Loucy (cell line): Measurements from ENCODE around the gene MYCBPAP.

Source experiments
- H2AFZ ChIP-seq: fragments of 200-600 bp; sonication (generic); 2 replicates; pipeline ENCODE4 v1.6.0; 2016; ENCODE audit warnings: antibody characterized with exemption, mild to moderate bottlenecking, low read length, moderate library complexity
- H3F3A ChIP-seq: fragments of 200-600 bp; 2 replicates; pipeline ENCODE4 v1.6.0; 2016; ENCODE audit warnings: antibody characterized with exemption, low read depth, mild to moderate bottlenecking
- H3K27me3 ChIP-seq: fragments of 200-600 bp; sonication (generic); 2 replicates; pipeline ENCODE4 v1.6.1; 2014; ENCODE audit warnings: low read length, mild to moderate bottlenecking; ENCODE audit not compliant: insufficient read depth, poor library complexity, severe bottlenecking
- H3K36me3 ChIP-seq: fragments of 200-600 bp; sonication (generic); 2 replicates; pipeline ENCODE4 v1.6.1; 2016; ENCODE audit warnings: low read length; ENCODE audit not compliant: insufficient read depth
- H3K4me1 ChIP-seq: fragments of 200-600 bp; sonication (generic); 2 replicates; pipeline ENCODE4 v1.5.1; 2014; ENCODE audit warnings: low read length, mild to moderate bottlenecking; ENCODE audit not compliant: insufficient read depth, poor library complexity, severe bottlenecking
- H3K4me2 ChIP-seq: fragments of 200-600 bp; sonication (generic); 2 replicates; pipeline ENCODE4 v1.6.0; 2014; ENCODE audit warnings: antibody characterized with exemption, low read length, low read depth, mild to moderate bottlenecking; ENCODE audit not compliant: poor library complexity, severe bottlenecking
- H3K4me3 ChIP-seq: fragments of 200-600 bp; sonication (generic); 2 replicates; pipeline ENCODE4 v1.5.1; 2014; ENCODE audit warnings: low read length, mild to moderate bottlenecking, mixed read lengths; ENCODE audit not compliant: poor library complexity, severe bottlenecking
- H3K79me2 ChIP-seq: fragments of 200-600 bp; sonication (generic); 2 replicates; pipeline ENCODE4 v1.6.1; 2014; ENCODE audit warnings: low read length; ENCODE audit not compliant: insufficient read depth
- H3K9ac ChIP-seq: fragments of 200-600 bp; sonication (generic); 2 replicates; pipeline ENCODE4 v1.6.0; 2014; ENCODE audit warnings: mild to moderate bottlenecking, low read depth, low read length, moderate library complexity; ENCODE audit not compliant: poor library complexity, severe bottlenecking
- H3K9me2 ChIP-seq: fragments of 200-600 bp; sonication (generic); replicated peaks from 2 replicates; pipeline ENCODE4 v1.6.1; 2016; ENCODE audit warnings: low read depth, low read length, mixed read lengths
- H3K9me3 ChIP-seq: fragments of 200-600 bp; sonication (generic); 2 replicates; pipeline ENCODE4 v1.6.1; 2014; ENCODE audit warnings: mild to moderate bottlenecking, antibody characterized with exemption, low read length, low read depth; ENCODE audit not compliant: insufficient read depth
- H4K20me1 ChIP-seq: fragments of 200-600 bp; sonication (generic); 2 replicates; pipeline ENCODE4 v1.6.0; 2014; ENCODE audit warnings: antibody characterized with exemption, low read length, mild to moderate bottlenecking; ENCODE audit not compliant: insufficient read depth, poor library complexity, severe bottlenecking
- CTCF ChIP-seq: fragments of 200-600 bp; sonication (generic); conservative IDR thresholded peaks from 2 replicates; pipeline ENCODE4 v1.5.1; 2014; ENCODE audit warnings: mild to moderate bottlenecking, antibody characterized with exemption, low read length
- EZH2phosphoT487 ChIP-seq: fragments of 200-600 bp; IDR thresholded peaks from 2 replicates; pipeline ENCODE4 v1.6.1; 2018; ENCODE audit warnings: antibody characterized with exemption, mild to moderate bottlenecking, moderate library complexity, borderline replicate concordance

Gene MYCBPAP

DNA sequence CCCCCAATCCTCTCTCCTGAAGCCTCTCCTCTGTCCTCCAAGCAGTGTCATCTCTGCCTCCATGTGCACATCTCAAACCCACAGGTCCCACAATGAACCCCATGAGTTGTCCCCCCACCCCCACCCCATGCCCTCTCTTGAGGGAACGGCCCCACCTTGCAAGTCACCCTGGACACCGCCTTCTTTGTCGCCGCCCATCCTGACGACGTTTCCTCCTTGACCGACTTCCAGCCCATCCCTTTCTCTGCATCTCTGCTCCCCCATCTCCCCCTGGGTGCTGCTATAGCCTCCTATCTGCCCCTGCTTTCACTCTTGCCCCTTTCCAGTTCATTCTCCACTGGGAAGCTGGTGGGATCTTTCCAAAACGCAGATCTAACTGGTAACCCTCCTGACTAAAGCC lies 37.1 kb downstream of the MYCBPAP start:
- no peaks in the 10 kb centered on the region for H3K36me3 ChIP-seq
- no peaks in the 10 kb centered on the region for H3F3A ChIP-seq
- H3K79me2 ChIP-seq: peaks cover 16% of the 10 kb centered on the region
- no peak overlapping the region for H3K4me3 ChIP-seq
- no peaks in the 10 kb centered on the region for H3K9me3 ChIP-seq
- TF ChIP-seq CTCF (no peak), EZH2phosphoT487 (no peak)
- H3K27me3 ChIP-seq: no peaks in the 10 kb centered on the region
- H3K9ac ChIP-seq: no peak overlapping the region
- H3K4me1 ChIP-seq: peaks cover 31% of the 10 kb centered on the region
- H3K9me2 ChIP-seq: no peaks in the 10 kb centered on the region
- H3K4me2 ChIP-seq: no peak overlapping the region
- no peaks in the 10 kb centered on the region for H4K20me1 ChIP-seq
- H2AFZ ChIP-seq: no peak overlapping the region

DNA sequence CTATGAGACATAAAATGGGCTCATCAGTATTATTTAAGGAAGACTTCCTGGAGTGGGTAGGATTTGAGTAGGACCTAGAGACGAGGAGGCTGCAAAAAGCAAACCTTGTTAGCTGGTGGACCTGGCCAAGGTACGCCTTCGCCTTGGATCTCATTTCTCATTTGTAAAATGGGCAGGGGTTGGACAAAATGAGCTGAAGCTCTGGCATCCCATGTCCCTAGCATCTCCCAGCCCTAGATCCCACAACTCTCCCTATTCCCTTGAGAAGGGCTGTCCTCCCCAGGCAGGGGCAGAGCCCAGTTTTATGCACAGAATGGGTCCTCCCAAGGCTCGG lies 38.4 kb downstream of the MYCBPAP start:
- Histone ChIP-seq H2AFZ (peak overlapping the region; percentile 32; the same call in 1 of the 2 replicates), H3K4me3 (peak overlapping the region; percentile 89), H3F3A (no peaks in the 10 kb centered on the region), H3K4me1 (peaks cover 22% of the 10 kb centered on the region), H3K36me3 (no peaks in the 10 kb centered on the region), H3K79me2 (peaks cover 16% of the 10 kb centered on the region), H4K20me1 (no peaks in the 10 kb centered on the region), H3K4me2 (peak overlapping the region; percentile 93), H3K9me2 (no peaks in the 10 kb centered on the region), H3K9me3 (no peaks in the 10 kb centered on the region), H3K9ac (peak overlapping the region; percentile 89), H3K27me3 (no peaks in the 10 kb centered on the region)
- TF ChIP-seq CTCF: no peak
- TF ChIP-seq EZH2phosphoT487: no peak

- Histone ChIP-seq H3F3A (no peaks in the 10 kb centered on the region), H3K4me1 (peaks cover 22% of the 10 kb centered on the region), H2AFZ (peak within 1 kb of the TSS; percentile 71; the same call in 1 of the 2 replicates), H3K27me3 (no peaks in the 10 kb centered on the region), H3K36me3 (no peaks in the 10 kb centered on the region), H3K79me2 (peaks cover 16% of the 10 kb centered on the region), H4K20me1 (no peaks in the 10 kb centered on the region), H3K4me3 (peak within 1 kb of the TSS; percentile 89), H3K4me2 (peak within 1 kb of the TSS; percentile 93), H3K9ac (peak within 1 kb of the TSS; percentile 89), H3K9me3 (no peaks in the 10 kb centered on the region), H3K9me2 (no peaks in the 10 kb centered on the region)
- TF ChIP-seq EZH2phosphoT487: no peak
- peak; percentile 95 for TF ChIP-seq CTCF
Measured at GRCh38 chr17:50547035-50547735, 38.9 kb downstream of the MYCBPAP start, which contains the start of gene SPATA20. Gene SPATA20 (plus strand): TSS chr17:50547174. CDS start chr17:50547209, 35 bp downstream.
